ENCODE data around the gene GSTO1.
"Not testable (repeated sequence)": the region's sequence is repeated elsewhere in the genome, so short reads cannot be mapped to it uniquely, and the experiment has no call there.

The GSTO1 gene

GRCh38 chr10:104247513-104248146, 7.1 kb upstream of the GSTO1 start:
- in situ Hi-C loops (cut with MboI; ENCODE audit: low pct_unique_long_range_greater_than_20kb, low sequenced_read_pairs) = no loop called here
- peak; percentile 50 for DNase-seq

GRCh38 chr10:104248931-104249330, 5.8 kb upstream of the GSTO1 start:
- DNase-seq; in situ Hi-C loops (cut with MboI; ENCODE audit: low pct_unique_long_range_greater_than_20kb, low sequenced_read_pairs): not testable (repeated sequence)

- in situ Hi-C loops (cut with MboI; ENCODE audit: low pct_unique_long_range_greater_than_20kb, low sequenced_read_pairs) = no loop called here
- no peak for DNase-seq
Observed at GRCh38 chr10:104250371-104250770, 4.3 kb upstream of the GSTO1 start.

- in situ Hi-C loops (cut with MboI; ENCODE audit: low pct_unique_long_range_greater_than_20kb, low sequenced_read_pairs) = no loop called here
- DNase-seq = no peak
Observed at GRCh38 chr10:104251443-104251842, 3.2 kb upstream of the GSTO1 start.

- in situ Hi-C loops (cut with MboI; ENCODE audit: low pct_unique_long_range_greater_than_20kb, low sequenced_read_pairs) = no loop called here
Observed at GRCh38 chr10:104252368-104252767, 2.3 kb upstream of the GSTO1 start.

GRCh38 chr10:104253106-104253505, 1.6 kb upstream of the GSTO1 start:
- DNase-seq = no peak
- in situ Hi-C loops (cut with MboI; ENCODE audit: low pct_unique_long_range_greater_than_20kb, low sequenced_read_pairs) = no loop called here

More at GRCh38 chr10:104252368-104252767, 2.3 kb upstream of the GSTO1 start:
- no peak for DNase-seq

- no peak for DNase-seq
- in situ Hi-C loops (cut with MboI; ENCODE audit: low pct_unique_long_range_greater_than_20kb, low sequenced_read_pairs) = no loop called here
Observed at GRCh38 chr10:104253606-104254410, 884 bp upstream of the GSTO1 start.

- in situ Hi-C loops (cut with MboI; ENCODE audit: low pct_unique_long_range_greater_than_20kb, low sequenced_read_pairs) = no loop called here
- DNase-seq = peak; percentile 59
Observed at GRCh38 chr10:104255311-104255981, 754 bp downstream of the GSTO1 start.

GRCh38 chr10:104256335-104256961, 1.8 kb downstream of the GSTO1 start:
- in situ Hi-C loops (cut with MboI; ENCODE audit: low pct_unique_long_range_greater_than_20kb, low sequenced_read_pairs) = no loop called here
- DNase-seq = no peak

GRCh38 chr10:104257235-104257634, 2.5 kb downstream of the GSTO1 start:
- in situ Hi-C loops (cut with MboI; ENCODE audit: low pct_unique_long_range_greater_than_20kb, low sequenced_read_pairs) = no loop called here
- DNase-seq = no peak

GRCh38 chr10:104258209-104258608, 3.5 kb downstream of the GSTO1 start:
- no peak for DNase-seq
- in situ Hi-C loops (cut with MboI; ENCODE audit: low pct_unique_long_range_greater_than_20kb, low sequenced_read_pairs) = no loop called here

GRCh38 chr10:104259456-104259855, 4.8 kb downstream of the GSTO1 start:
- in situ Hi-C loops (cut with MboI; ENCODE audit: low pct_unique_long_range_greater_than_20kb, low sequenced_read_pairs) = no loop called here
- no peak for DNase-seq

- in situ Hi-C loops (cut with MboI; ENCODE audit: low pct_unique_long_range_greater_than_20kb, low sequenced_read_pairs) = no loop called here
- no peak for DNase-seq
Observed at GRCh38 chr10:104259999-104260774, 5.5 kb downstream of the GSTO1 start.

- in situ Hi-C loops (cut with MboI; ENCODE audit: low pct_unique_long_range_greater_than_20kb, low sequenced_read_pairs) = no loop called here
- peak; percentile 47 for DNase-seq
Observed at GRCh38 chr10:104260775-104261115, 6.1 kb downstream of the GSTO1 start.

- no peak for DNase-seq
Observed at GRCh38 chr10:104262055-104262454, 7.4 kb downstream of the GSTO1 start.

GRCh38 chr10:104264783-104265182, 10.1 kb downstream of the GSTO1 start:
- in situ Hi-C loops (cut with MboI; ENCODE audit: low pct_unique_long_range_greater_than_20kb, low sequenced_read_pairs) = no loop called here
- no peak for DNase-seq

More at GRCh38 chr10:104262055-104262454, 7.4 kb downstream of the GSTO1 start:
- in situ Hi-C loops (cut with MboI; ENCODE audit: low pct_unique_long_range_greater_than_20kb, low sequenced_read_pairs) = no loop called here

GRCh38 chr10:104267721-104268404, 13.2 kb downstream of the GSTO1 start:
- no peak for DNase-seq
- in situ Hi-C loops (cut with MboI; ENCODE audit: low pct_unique_long_range_greater_than_20kb, low sequenced_read_pairs) = no loop called here

- DNase-seq = no peak
Observed at GRCh38 chr10:104268405-104268712, 13.7 kb downstream of the GSTO1 start.

More at GRCh38 chr10:104268405-104268712, 13.7 kb downstream of the GSTO1 start:
- in situ Hi-C loops (cut with MboI; ENCODE audit: low pct_unique_long_range_greater_than_20kb, low sequenced_read_pairs) = no loop called here

Data from KBM-7 (cell line).